ENCODE data around the gene CALCB. TPM values are rescaled to one million over a fixed set of nuclear protein-coding genes. Genes with fewer than 3 reads are reported as not detected.
A peak's percentile ranks its signal among the peaks of the same experiment; 100 is the strongest.

Gene CALCB
- total RNA-seq, 1 donor from 2014 or later = not detected

- intact Hi-C loops (cut with micrococcal nuclease) = no loop called here
- DNase-seq (no peak), ATAC-seq (no peak)
Measured at GRCh38 chr11:15112131-15112541, 38.7 kb downstream of the CALCB start.

GRCh38 chr11:15113381-15113780, 40.0 kb downstream of the CALCB start:
- intact Hi-C loops (cut with micrococcal nuclease) = no loop called here
- DNase-seq (no peak), ATAC-seq (no peak)

- no peak for DNase-seq
- peak; percentile 64 for ATAC-seq
- intact Hi-C loops (cut with micrococcal nuclease) = no loop called here
Measured at GRCh38 chr11:15114501-15115475, 41.4 kb downstream of the CALCB start, which contains the start of gene INSC. Gene INSC (plus strand): TSS chr11:15114923. CDS start chr11:15149175, 34,252 bp downstream.

DNA sequence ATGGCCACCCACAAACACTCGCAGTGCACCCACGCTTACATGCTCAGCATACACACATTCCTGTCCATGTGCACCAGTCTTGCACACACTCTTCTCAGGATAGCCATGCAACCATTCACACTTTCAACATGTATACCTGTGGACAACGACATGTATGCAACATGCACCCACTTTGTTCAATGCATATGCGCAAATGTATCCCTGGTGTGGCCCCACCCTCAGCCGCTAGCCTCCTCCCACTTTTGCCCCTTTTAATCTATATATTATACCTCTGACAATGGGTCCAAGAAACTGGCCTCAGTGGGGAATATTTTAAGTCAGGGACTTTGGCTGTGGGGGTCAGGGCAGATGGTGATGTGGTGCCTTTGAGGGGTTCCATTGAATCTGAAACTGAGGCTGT, 42.3 kb downstream of the CALCB start:
- intact Hi-C loops (cut with micrococcal nuclease) = no loop called here
- DNase-seq (no peak), ATAC-seq (no peak)

- ATAC-seq (peak; percentile 29), DNase-seq (no peak)
- intact Hi-C loops (cut with micrococcal nuclease) = no loop called here
Measured at GRCh38 chr11:15117751-15118150, 44.4 kb downstream of the CALCB start.

GRCh38 chr11:15118431-15118830, 45.0 kb downstream of the CALCB start:
- no peak for DNase-seq
- intact Hi-C loops (cut with micrococcal nuclease) = no loop called here
- ATAC-seq = no peak

DNA sequence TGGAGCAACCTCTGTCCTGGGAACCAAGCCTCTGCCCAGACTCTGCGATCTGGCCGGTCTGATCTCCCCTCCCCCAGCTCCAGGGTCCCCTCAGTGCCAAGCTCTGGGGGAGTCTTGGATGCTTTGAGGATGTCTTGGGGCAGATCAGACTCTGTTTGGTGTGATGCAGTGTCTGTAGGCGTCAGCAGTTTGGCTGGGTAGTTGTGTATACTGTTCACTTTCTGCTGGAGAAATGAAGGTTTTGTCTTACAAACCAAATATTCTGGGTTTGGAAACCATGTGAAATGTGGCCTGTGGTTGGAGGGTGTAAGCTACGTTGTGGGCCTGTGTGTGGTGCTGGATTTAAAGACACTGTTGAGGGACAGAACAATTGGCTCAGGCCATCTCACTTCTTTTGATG, 46.0 kb downstream of the CALCB start:
- DNase-seq (no peak), ATAC-seq (no peak)
- intact Hi-C loops (cut with micrococcal nuclease) = no loop called here

GRCh38 chr11:15119826-15120225, 46.4 kb downstream of the CALCB start:
- intact Hi-C loops (cut with micrococcal nuclease) = no loop called here
- no peak for DNase-seq

DNA sequence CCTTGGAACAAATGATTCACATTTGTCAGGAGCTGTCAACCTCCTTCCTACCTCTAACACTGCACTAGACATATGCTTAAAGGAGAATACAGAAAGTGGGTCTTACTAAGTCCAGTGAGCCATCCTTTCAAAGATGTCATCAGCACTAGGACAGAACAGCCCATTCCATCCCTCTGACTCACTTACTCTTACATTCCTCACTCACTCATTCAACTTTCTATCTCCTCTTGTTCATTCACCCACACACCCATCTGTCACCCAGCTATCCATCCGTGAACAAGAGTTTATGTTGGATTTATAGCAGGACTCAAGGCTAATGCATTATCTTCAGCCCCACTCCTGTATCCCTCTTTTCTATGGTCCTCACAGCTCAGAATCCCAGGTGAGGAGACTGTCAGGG, 50.5 kb downstream of the CALCB start:
- intact Hi-C loops (cut with micrococcal nuclease) = no loop called here
- no peak for ATAC-seq

More at GRCh38 chr11:15119826-15120225, 46.4 kb downstream of the CALCB start:
- no peak for ATAC-seq

GRCh38 chr11:15124528-15124927, 51.1 kb downstream of the CALCB start:
- DNase-seq = no peak
- no peak for ATAC-seq
- intact Hi-C loops (cut with micrococcal nuclease) = no loop called here

More for the DNA sequence above, 50.5 kb downstream of the CALCB start:
- DNase-seq = no peak

- no peak for DNase-seq
- ATAC-seq = no peak
- intact Hi-C loops (cut with micrococcal nuclease) = no loop called here
Measured at GRCh38 chr11:15127341-15127740, 53.9 kb downstream of the CALCB start.

Other genes with a start within 250 kb of the CALCB start
- gene CYP2R1, start 181.4 kb upstream of the CALCB start, total RNA-seq = 6.2 TPM
- not detected for gene CALCA, start 101.2 kb upstream of the CALCB start, total RNA-seq
- gene INSC, start 41.3 kb downstream of the CALCB start, total RNA-seq = 0.40 TPM